HL-60/S4 treated with retinoic acid at 250 ng/mL for 4 days and 3 days (cell line): ENCODE data around the gene NUDT10.
"Not testable (repeated sequence)": the region's sequence is repeated elsewhere in the genome, so short reads cannot be mapped to it uniquely, and the experiment has no call there.

Experiments
- in situ Hi-C: fragments of 300-500 bp; cut with MboI; formaldehyde crosslinking; loops from 2 replicates; pipeline ENCODE4 v1.7.0; 2022; ENCODE audit warnings: low sequenced_read_pairs

NUDT10 gene

GRCh38 chrX:51332188-51332942 is at the start of gene NUDT10:
TSS of gene NUDT10 (plus strand) at chrX:51332822. CDS start at chrX:51332966, 144 bp downstream.
- in situ Hi-C loops: no loop called here

DNA sequence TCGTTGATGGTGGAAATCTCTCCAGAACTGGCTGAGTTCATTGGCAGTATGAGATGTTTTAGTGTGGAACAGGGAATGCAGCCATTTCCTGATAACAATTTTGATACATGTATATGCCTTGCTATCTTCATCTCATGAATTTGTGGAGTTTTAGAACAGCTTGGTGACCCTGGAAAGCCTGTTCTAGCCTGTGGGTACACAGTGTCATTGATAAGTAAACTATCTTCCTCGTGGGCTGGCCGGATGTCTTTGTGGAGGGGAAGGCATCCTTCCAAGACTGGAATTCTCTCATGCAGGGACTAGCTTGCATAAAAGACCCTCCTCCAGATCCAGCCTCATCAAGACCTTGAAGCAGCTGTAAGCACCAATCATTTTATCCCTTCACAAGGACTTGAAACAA is 40.2 kb upstream of the NUDT10 start:
- in situ Hi-C loops: no loop called here

- in situ Hi-C loops: no loop called here
Observed at GRCh38 chrX:51296138-51296537, 36.5 kb upstream of the NUDT10 start.

DNA sequence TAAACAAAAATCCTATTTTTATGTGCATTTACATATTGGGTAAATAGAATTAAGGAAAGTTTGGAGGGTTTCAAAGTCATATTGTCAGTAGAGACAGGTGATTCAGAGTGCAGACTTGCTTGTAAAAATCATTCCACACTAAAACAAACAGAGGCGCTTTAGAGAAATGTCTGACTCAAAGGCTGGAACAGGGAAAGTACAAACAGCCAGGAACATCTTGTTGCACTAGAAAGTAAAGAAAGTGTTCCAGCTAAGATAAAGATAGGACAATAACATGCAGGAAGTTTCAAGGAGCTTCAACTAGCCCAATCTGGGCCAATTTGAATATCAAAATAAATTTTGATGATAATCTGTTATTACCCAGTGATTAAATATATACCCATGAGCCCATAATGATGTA is 16.4 kb upstream of the NUDT10 start:
- in situ Hi-C loops: no loop called here

DNA sequence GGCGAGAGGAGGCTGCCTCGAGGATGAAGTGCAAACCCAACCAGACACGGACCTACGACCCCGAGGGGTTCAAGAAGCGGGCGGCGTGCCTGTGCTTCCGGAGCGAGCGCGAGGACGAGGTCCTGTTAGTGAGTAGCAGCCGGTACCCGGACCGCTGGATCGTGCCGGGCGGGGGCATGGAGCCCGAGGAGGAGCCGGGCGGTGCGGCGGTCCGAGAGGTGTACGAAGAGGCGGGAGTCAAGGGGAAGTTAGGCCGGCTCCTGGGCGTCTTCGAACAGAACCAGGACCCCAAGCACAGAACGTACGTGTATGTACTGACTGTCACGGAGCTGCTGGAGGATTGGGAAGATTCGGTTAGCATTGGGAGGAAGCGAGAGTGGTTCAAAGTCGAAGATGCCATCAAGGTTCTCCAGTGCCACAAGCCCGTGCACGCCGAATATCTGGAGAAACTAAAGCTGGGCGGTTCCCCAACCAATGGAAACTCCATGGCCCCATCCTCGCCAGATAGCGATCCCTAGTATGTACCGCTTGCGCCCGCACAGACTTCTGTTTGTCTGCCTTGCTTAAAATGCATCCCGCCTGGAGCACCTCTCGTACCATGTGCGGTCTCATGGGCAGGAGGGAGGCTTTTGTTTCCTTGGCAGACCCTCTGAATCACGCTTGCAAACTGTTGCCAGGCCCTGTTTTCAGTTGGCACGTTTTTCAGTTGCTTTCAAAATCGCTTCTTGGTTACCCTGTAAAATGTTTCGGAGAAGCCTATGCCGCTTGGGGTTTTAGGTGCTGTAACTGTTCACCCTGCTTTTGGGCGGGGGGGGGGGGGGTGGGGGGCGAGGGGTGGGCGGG is 542 bp downstream of the NUDT10 start:
- in situ Hi-C loops: not testable (repeated sequence)

DNA sequence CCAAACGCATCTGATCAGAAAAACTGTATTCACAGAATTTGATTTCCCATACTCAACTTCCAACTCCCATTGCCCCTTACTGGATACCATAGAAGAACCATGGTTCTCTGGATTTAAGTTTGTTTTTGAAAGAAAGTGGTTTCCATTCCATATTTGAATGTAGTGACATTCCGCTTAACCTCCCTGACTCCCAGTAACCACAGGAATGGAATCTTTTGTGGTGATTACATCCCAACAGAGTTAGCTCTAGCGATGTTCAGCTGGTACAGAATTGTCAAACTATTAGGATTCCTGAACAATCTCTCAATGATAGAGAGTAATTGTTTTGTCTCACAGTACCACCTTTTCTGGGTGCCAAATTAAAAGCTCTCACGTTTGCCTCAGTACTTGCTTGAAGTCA is 1.7 kb downstream of the NUDT10 start:
- in situ Hi-C loops: no loop called here

- in situ Hi-C loops: no loop called here
Observed at GRCh38 chrX:51336584-51336983, 4.0 kb downstream of the NUDT10 start.

GRCh38 chrX:51361251-51361650 is 28.6 kb downstream of the NUDT10 start:
- in situ Hi-C loops: no loop called here

DNA sequence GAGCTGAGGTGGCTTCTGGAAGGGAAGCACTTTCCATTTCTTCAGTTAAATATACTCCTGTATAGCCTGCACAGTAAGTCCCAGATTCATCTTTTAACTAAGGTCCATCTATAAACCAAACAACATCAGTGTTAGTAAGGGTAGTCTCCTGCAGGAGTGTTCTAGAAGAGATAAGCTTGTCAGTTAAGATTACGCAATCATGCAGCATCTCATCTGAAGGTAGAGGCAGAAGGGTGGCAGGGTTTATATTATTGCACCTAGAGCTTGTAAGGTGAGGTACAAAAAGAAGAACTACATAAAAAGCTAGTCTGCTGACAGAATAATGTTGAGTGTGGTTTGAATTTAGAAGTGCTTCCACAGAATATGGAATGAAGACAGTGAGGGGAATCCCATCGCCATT is 44.0 kb downstream of the NUDT10 start:
- in situ Hi-C loops: no loop called here
